ENCODE measurements around the gene ITGB3.
A peak's percentile ranks its signal among the peaks of the same experiment; 100 is the strongest.

The ITGB3 gene

GRCh38 chr17:47324224-47325020, 70.8 kb downstream of the ITGB3 start:
- no peaks in the 10 kb centered on the region for H3K27me3 ChIP-seq (ENCODE audit: low read depth, low read length)
- no peaks in the 10 kb centered on the region for H3K4me1 ChIP-seq (ENCODE audit: control insufficient read depth in 1 of 2, insufficient read depth in 2 of 2, low read length in 2 of 2)
- H3K36me3 ChIP-seq (ENCODE audit: control insufficient read depth in 1 of 2, insufficient read depth in 2 of 2, low read length in 2 of 2), result peaks cover 0 to 4% of the 10 kb centered on the region in 2 donors
- H3K4me3 ChIP-seq (ENCODE audit: low read depth in 1 of 2, low read length in 2 of 2), result peak overlapping the region; percentile 67 to 93
- H3K9me3 ChIP-seq (ENCODE audit: control insufficient read depth in 1 of 2, low read length in 2 of 2), result peaks cover 0 to 4% of the 10 kb centered on the region in 2 donors
- peak overlapping the region; percentile 95 for H3K27ac ChIP-seq (ENCODE audit: low read length)

GRCh38 chr17:47325176-47325575, 71.5 kb downstream of the ITGB3 start:
- no peaks in the 10 kb centered on the region for H3K4me1 ChIP-seq (ENCODE audit: control insufficient read depth in 1 of 2, insufficient read depth in 2 of 2, low read length in 2 of 2)
- H3K9me3 ChIP-seq (ENCODE audit: control insufficient read depth in 1 of 2, low read length in 2 of 2), result peaks cover 0 to 4% of the 10 kb centered on the region in 2 donors
- no peak overlapping the region for H3K4me3 ChIP-seq (ENCODE audit: low read depth in 1 of 2, low read length in 2 of 2)
- no peaks in the 10 kb centered on the region for H3K27me3 ChIP-seq (ENCODE audit: low read depth, low read length)
- peaks cover 0 to 4% of the 10 kb centered on the region in 2 donors for H3K36me3 ChIP-seq (ENCODE audit: control insufficient read depth in 1 of 2, insufficient read depth in 2 of 2, low read length in 2 of 2)
- no peak overlapping the region for H3K27ac ChIP-seq (ENCODE audit: low read length)

GRCh38 chr17:47330548-47330947, 76.9 kb downstream of the ITGB3 start:
- Histone ChIP-seq H3K27me3 (ENCODE audit: low read depth, low read length) (no peaks in the 10 kb centered on the region), H3K27ac (ENCODE audit: low read length) (no peak overlapping the region), H3K4me1 (ENCODE audit: control insufficient read depth in 1 of 2, insufficient read depth in 2 of 2, low read length in 2 of 2) (no peaks in the 10 kb centered on the region), H3K36me3 (ENCODE audit: control insufficient read depth in 1 of 2, insufficient read depth in 2 of 2, low read length in 2 of 2) (peaks cover 0 to 6% of the 10 kb centered on the region in 2 donors), H3K9me3 (ENCODE audit: control insufficient read depth in 1 of 2, low read length in 2 of 2) (no peaks in the 10 kb centered on the region), H3K4me3 (ENCODE audit: low read depth in 1 of 2, low read length in 2 of 2) (no peak overlapping the region)

- H3K36me3 ChIP-seq (ENCODE audit: control insufficient read depth in 1 of 2, insufficient read depth in 2 of 2, low read length in 2 of 2), result peaks cover 0 to 10% of the 10 kb centered on the region in 2 donors
- no peaks in the 10 kb centered on the region for H3K4me1 ChIP-seq (ENCODE audit: control insufficient read depth in 1 of 2, insufficient read depth in 2 of 2, low read length in 2 of 2)
- H3K27me3 ChIP-seq (ENCODE audit: low read depth, low read length), result no peaks in the 10 kb centered on the region
- no peak overlapping the region for H3K27ac ChIP-seq (ENCODE audit: low read length)
- H3K4me3 ChIP-seq (ENCODE audit: low read depth in 1 of 2, low read length in 2 of 2), result no peak overlapping the region
- H3K9me3 ChIP-seq (ENCODE audit: control insufficient read depth in 1 of 2, low read length in 2 of 2), result no peaks in the 10 kb centered on the region
Observed at GRCh38 chr17:47332287-47332686, 78.7 kb downstream of the ITGB3 start.

GRCh38 chr17:47335101-47335936, 81.7 kb downstream of the ITGB3 start:
- Histone ChIP-seq H3K27me3 (ENCODE audit: low read depth, low read length) (no peaks in the 10 kb centered on the region), H3K9me3 (ENCODE audit: control insufficient read depth in 1 of 2, low read length in 2 of 2) (no peaks in the 10 kb centered on the region), H3K4me3 (ENCODE audit: low read depth in 1 of 2, low read length in 2 of 2) (no peak overlapping the region), H3K4me1 (ENCODE audit: control insufficient read depth in 1 of 2, insufficient read depth in 2 of 2, low read length in 2 of 2) (no peaks in the 10 kb centered on the region), H3K27ac (ENCODE audit: low read length) (no peak overlapping the region), H3K36me3 (ENCODE audit: control insufficient read depth in 1 of 2, insufficient read depth in 2 of 2, low read length in 2 of 2) (peaks cover 0 to 5% of the 10 kb centered on the region in 2 donors)

GRCh38 chr17:47338026-47338425, 84.4 kb downstream of the ITGB3 start:
- Histone ChIP-seq H3K27me3 (ENCODE audit: low read depth, low read length) (no peaks in the 10 kb centered on the region), H3K9me3 (ENCODE audit: control insufficient read depth in 1 of 2, low read length in 2 of 2) (no peaks in the 10 kb centered on the region), H3K27ac (ENCODE audit: low read length) (no peak overlapping the region), H3K36me3 (ENCODE audit: control insufficient read depth in 1 of 2, insufficient read depth in 2 of 2, low read length in 2 of 2) (peaks cover 0 to 10% of the 10 kb centered on the region in 2 donors), H3K4me1 (ENCODE audit: control insufficient read depth in 1 of 2, insufficient read depth in 2 of 2, low read length in 2 of 2) (no peaks in the 10 kb centered on the region), H3K4me3 (ENCODE audit: low read depth in 1 of 2, low read length in 2 of 2) (no peak overlapping the region)

GRCh38 chr17:47352848-47353247, 99.2 kb downstream of the ITGB3 start:
- Histone ChIP-seq H3K4me1 (ENCODE audit: control insufficient read depth in 1 of 2, insufficient read depth in 2 of 2, low read length in 2 of 2) (no peaks in the 10 kb centered on the region), H3K36me3 (ENCODE audit: control insufficient read depth in 1 of 2, insufficient read depth in 2 of 2, low read length in 2 of 2) (no peaks in the 10 kb centered on the region), H3K9me3 (ENCODE audit: control insufficient read depth in 1 of 2, low read length in 2 of 2) (no peaks in the 10 kb centered on the region), H3K4me3 (ENCODE audit: low read depth in 1 of 2, low read length in 2 of 2) (no peak overlapping the region), H3K27me3 (ENCODE audit: low read depth, low read length) (no peaks in the 10 kb centered on the region), H3K27ac (ENCODE audit: low read length) (no peak overlapping the region)

- H3K27me3 ChIP-seq (ENCODE audit: low read depth, low read length), result no peaks in the 10 kb centered on the region
- H3K4me3 ChIP-seq (ENCODE audit: low read depth in 1 of 2, low read length in 2 of 2), result no peak overlapping the region
- no peaks in the 10 kb centered on the region for H3K9me3 ChIP-seq (ENCODE audit: control insufficient read depth in 1 of 2, low read length in 2 of 2)
- no peaks in the 10 kb centered on the region for H3K36me3 ChIP-seq (ENCODE audit: control insufficient read depth in 1 of 2, insufficient read depth in 2 of 2, low read length in 2 of 2)
- no peak overlapping the region for H3K27ac ChIP-seq (ENCODE audit: low read length)
- H3K4me1 ChIP-seq (ENCODE audit: control insufficient read depth in 1 of 2, insufficient read depth in 2 of 2, low read length in 2 of 2), result no peaks in the 10 kb centered on the region
Observed at GRCh38 chr17:47358652-47359051, 105.0 kb downstream of the ITGB3 start.
